Epithelial cell of proximal tubule (primary cell): ENCODE measurements around the gene PRKCQ. TPM values are rescaled to one million over a fixed set of nuclear protein-coding genes. Genes with fewer than 3 reads are reported as not detected.

Experiments
- DNase-seq: peaks from one replicate; pipeline ENCODE4 v3.0.0-alpha.2; 2011; ENCODE audit warnings: low read depth
- H3K4me3 ChIP-seq: 2 replicates; pipeline ENCODE4 v1.5.1; 2011; ENCODE audit warnings: low read depth, mild to moderate bottlenecking, low read length
- CTCF ChIP-seq: conservative IDR thresholded peaks from 2 replicates; pipeline ENCODE4 v1.5.1; 2012; ENCODE audit warnings: low read depth, mild to moderate bottlenecking, low read length
- total RNA-seq: library from RNA; depleted of rRNA; stranded (reverse); fragments of >200 nt; gene quantifications from 2 replicates; pipeline ENCODE4 v1.2.3, GENCODE V29; 2015

Gene PRKCQ
- total RNA-seq, 1 donor from 2014 or later: 6.8 TPM

GRCh38 chr10:6465437-6465836 is 114.6 kb downstream of the PRKCQ start:
- DNase-seq: no peak
- peak overlapping the region; percentile 15 for H3K4me3 ChIP-seq
- TF ChIP-seq CTCF: no peak

GRCh38 chr10:6464862-6465430 is 115.1 kb downstream of the PRKCQ start:
- DNase-seq: no peak
- TF ChIP-seq CTCF: peak; percentile 22
- peak overlapping the region; percentile 15 for H3K4me3 ChIP-seq

GRCh38 chr10:6463366-6463765 is 116.7 kb downstream of the PRKCQ start:
- no peak for DNase-seq
- no peak for TF ChIP-seq CTCF
- no peak overlapping the region for H3K4me3 ChIP-seq

- TF ChIP-seq CTCF: no peak
- no peak for DNase-seq
- no peak overlapping the region for H3K4me3 ChIP-seq
These were observed 118.1 kb downstream of the PRKCQ start for GRCh38 chr10:6461961-6462360.

- no peak overlapping the region for H3K4me3 ChIP-seq
- TF ChIP-seq CTCF: no peak
- no peak for DNase-seq
These were observed 119.1 kb downstream of the PRKCQ start for GRCh38 chr10:6460861-6461409.

GRCh38 chr10:6458814-6459213 is 121.3 kb downstream of the PRKCQ start:
- TF ChIP-seq CTCF: no peak
- H3K4me3 ChIP-seq: no peak overlapping the region
- DNase-seq: no peak

- no peak for DNase-seq
- TF ChIP-seq CTCF: no peak
- no peak overlapping the region for H3K4me3 ChIP-seq
These were observed 122.7 kb downstream of the PRKCQ start for GRCh38 chr10:6457376-6457775.
